ENCODE measurements around the gene CSPG4.

- TF ChIP-seq SUZ12 (IDR thresholded peaks at IDR 0.05; ENCODE audit: extremely low read depth, insufficient read depth, insufficient read length) (no peak), ZNF274 (IDR thresholded peaks at IDR 0.05; ENCODE audit: low read depth, low read length) (no peak), YY1 (IDR thresholded peaks at IDR 0.05; ENCODE audit: insufficient read depth, insufficient read length) (no peak)
These were observed 17.4 kb downstream of the CSPG4 start for GRCh38 chr15:75695220-75695619.

Data from NT2/D1 (cell line).